ENCODE results near the gene ALDH5A1.

The ALDH5A1 gene

GRCh38 chr6:24500683-24501082, 5.9 kb downstream of the ALDH5A1 start:
- ATAC-seq (ENCODE audit: low read depth) = no peak

GRCh38 chr6:24501374-24501773, 6.6 kb downstream of the ALDH5A1 start:
- Histone ChIP-seq H3K9me3 (ENCODE audit: severe bottlenecking) (no peaks in the 10 kb centered on the region), H3K36me3 (ENCODE audit: low read depth) (no peaks in the 10 kb centered on the region), H3K27ac (ENCODE audit: poor library complexity, severe bottlenecking) (no peak overlapping the region), H3K4me1 (ENCODE audit: insufficient read depth, poor library complexity, severe bottlenecking) (peaks cover 10% of the 10 kb centered on the region), H3K4me3 (ENCODE audit: severe bottlenecking) (no peak overlapping the region), H3K27me3 (ENCODE audit: insufficient read depth, poor library complexity, severe bottlenecking) (no peaks in the 10 kb centered on the region)
- no peak for ATAC-seq (ENCODE audit: low read depth)
- DNase-seq (ENCODE audit: low spot score) = no peak
- TF ChIP-seq CTCF (IDR thresholded peaks at IDR 0.05; ENCODE audit: poor library complexity, severe bottlenecking) = no peak

More at GRCh38 chr6:24500683-24501082, 5.9 kb downstream of the ALDH5A1 start:
- peaks cover 10% of the 10 kb centered on the region for H3K4me1 ChIP-seq (ENCODE audit: insufficient read depth, poor library complexity, severe bottlenecking)
- no peak for TF ChIP-seq CTCF (IDR thresholded peaks at IDR 0.05; ENCODE audit: poor library complexity, severe bottlenecking)
- H3K27me3 ChIP-seq (ENCODE audit: insufficient read depth, poor library complexity, severe bottlenecking) = no peaks in the 10 kb centered on the region
- no peaks in the 10 kb centered on the region for H3K36me3 ChIP-seq (ENCODE audit: low read depth)
- no peaks in the 10 kb centered on the region for H3K9me3 ChIP-seq (ENCODE audit: severe bottlenecking)
- no peak overlapping the region for H3K27ac ChIP-seq (ENCODE audit: poor library complexity, severe bottlenecking)
- DNase-seq (ENCODE audit: low spot score) = no peak
- no peak overlapping the region for H3K4me3 ChIP-seq (ENCODE audit: severe bottlenecking)

- Histone ChIP-seq H3K27ac (ENCODE audit: poor library complexity, severe bottlenecking) (no peak overlapping the region), H3K4me3 (ENCODE audit: severe bottlenecking) (no peak overlapping the region), H3K27me3 (ENCODE audit: insufficient read depth, poor library complexity, severe bottlenecking) (no peaks in the 10 kb centered on the region), H3K36me3 (ENCODE audit: low read depth) (no peaks in the 10 kb centered on the region), H3K9me3 (ENCODE audit: severe bottlenecking) (no peaks in the 10 kb centered on the region), H3K4me1 (ENCODE audit: insufficient read depth, poor library complexity, severe bottlenecking) (peaks cover 10% of the 10 kb centered on the region)
- no peak for TF ChIP-seq CTCF (IDR thresholded peaks at IDR 0.05; ENCODE audit: poor library complexity, severe bottlenecking)
- no peak for DNase-seq (ENCODE audit: low spot score)
- no peak for ATAC-seq (ENCODE audit: low read depth)
Measured at GRCh38 chr6:24501914-24502313, 7.1 kb downstream of the ALDH5A1 start.

GRCh38 chr6:24504287-24504648, 9.5 kb downstream of the ALDH5A1 start:
- Histone ChIP-seq H3K27ac (ENCODE audit: poor library complexity, severe bottlenecking) (no peak overlapping the region), H3K36me3 (ENCODE audit: low read depth) (no peaks in the 10 kb centered on the region), H3K9me3 (ENCODE audit: severe bottlenecking) (no peaks in the 10 kb centered on the region), H3K27me3 (ENCODE audit: insufficient read depth, poor library complexity, severe bottlenecking) (no peaks in the 10 kb centered on the region), H3K4me3 (ENCODE audit: severe bottlenecking) (no peak overlapping the region), H3K4me1 (ENCODE audit: insufficient read depth, poor library complexity, severe bottlenecking) (peaks cover 10% of the 10 kb centered on the region)
- DNase-seq (ENCODE audit: low spot score) (no peak), ATAC-seq (ENCODE audit: low read depth) (peak; percentile 40)
- TF ChIP-seq CTCF (IDR thresholded peaks at IDR 0.05; ENCODE audit: poor library complexity, severe bottlenecking) = no peak

- Histone ChIP-seq H3K27me3 (ENCODE audit: insufficient read depth, poor library complexity, severe bottlenecking) (no peaks in the 10 kb centered on the region), H3K36me3 (ENCODE audit: low read depth) (no peaks in the 10 kb centered on the region), H3K4me3 (ENCODE audit: severe bottlenecking) (no peak overlapping the region), H3K9me3 (ENCODE audit: severe bottlenecking) (no peaks in the 10 kb centered on the region), H3K4me1 (ENCODE audit: insufficient read depth, poor library complexity, severe bottlenecking) (peaks cover 10% of the 10 kb centered on the region), H3K27ac (ENCODE audit: poor library complexity, severe bottlenecking) (no peak overlapping the region)
- no peak for TF ChIP-seq CTCF (IDR thresholded peaks at IDR 0.05; ENCODE audit: poor library complexity, severe bottlenecking)
- peak; percentile 86 for ATAC-seq (ENCODE audit: low read depth)
- DNase-seq (ENCODE audit: low spot score) = no peak
Measured at GRCh38 chr6:24504649-24505586, 10.1 kb downstream of the ALDH5A1 start.
